Brain microvascular endothelial cell (primary cell): Measurements from ENCODE around the gene MRPS18A.

Experiments used
- DNase-seq: peaks from one replicate; pipeline ENCODE4 v3.0.0-alpha.2; 2020
- H3K27ac ChIP-seq: fragments of 250-450 bp; sonication (Bioruptor Pico); 2 replicates; pipeline ENCODE4 v1.5.1; 2020; ENCODE audit warnings: mild to moderate bottlenecking, moderate library complexity
- H3K27me3 ChIP-seq: fragments of 250-450 bp; sonication (Bioruptor Pico); replicated peaks from 2 replicates; pipeline ENCODE4 v1.5.1; 2020; ENCODE audit warnings: mild to moderate bottlenecking
- H3K36me3 ChIP-seq: fragments of 250-450 bp; sonication (Bioruptor Pico); replicated peaks from 2 replicates; pipeline ENCODE4 v1.5.1; 2020; ENCODE audit warnings: mild to moderate bottlenecking
- H3K4me3 ChIP-seq: 2 replicates; pipeline ENCODE4 v1.5.1; 2011; ENCODE audit warnings: low read depth, mild to moderate bottlenecking, control low read depth, low read length, moderate library complexity
- CTCF ChIP-seq: IDR thresholded peaks from 2 replicates; pipeline ENCODE4 v1.5.1; 2011; ENCODE audit warnings: low read depth, mild to moderate bottlenecking, moderate library complexity, low read length, control low read depth, inconsistent platforms; ENCODE audit errors: missing control alignments
- in situ Hi-C: cut with HindIII; loops from 2 replicates; pipeline ENCODE4 v1.10.0; 2017; ENCODE audit warnings: low sequenced_read_pairs, low pct_ligation_motif_present

The MRPS18A gene

GRCh38 chr6:43725643-43726580 lies 38.3 kb upstream of the MRPS18A start:
- in situ Hi-C loops, result no loop called here
- no peaks in the 10 kb centered on the region for H3K36me3 ChIP-seq
- H3K27ac ChIP-seq, result no peak overlapping the region
- H3K4me3 ChIP-seq, result no peak overlapping the region
- TF ChIP-seq CTCF, result no peak
- H3K27me3 ChIP-seq, result peaks cover 7% of the 10 kb centered on the region
- DNase-seq, result no peak

- Histone ChIP-seq H3K27me3 (peaks cover 7% of the 10 kb centered on the region), H3K27ac (no peak overlapping the region), H3K36me3 (no peaks in the 10 kb centered on the region), H3K4me3 (no peak overlapping the region)
- in situ Hi-C loops, result no loop called here
- peak; percentile 60 for DNase-seq
- TF ChIP-seq CTCF, result no peak
These were observed 37.5 kb upstream of the MRPS18A start for GRCh38 chr6:43724914-43725642.

- Histone ChIP-seq H3K36me3 (no peaks in the 10 kb centered on the region), H3K27ac (no peak overlapping the region), H3K27me3 (peaks cover 7% of the 10 kb centered on the region), H3K4me3 (no peak overlapping the region)
- in situ Hi-C loops, result no loop called here
- no peak for TF ChIP-seq CTCF
- DNase-seq, result no peak
These were observed 36.8 kb upstream of the MRPS18A start for GRCh38 chr6:43724354-43724753.

- H3K4me3 ChIP-seq, result no peak overlapping the region
- TF ChIP-seq CTCF, result peak; percentile 79
- no peaks in the 10 kb centered on the region for H3K36me3 ChIP-seq
- H3K27ac ChIP-seq, result no peak overlapping the region
- DNase-seq, result peak; percentile 50
- H3K27me3 ChIP-seq, result peaks cover 7% of the 10 kb centered on the region
- in situ Hi-C loops, result no loop called here
These were observed 36.2 kb upstream of the MRPS18A start for GRCh38 chr6:43723737-43724295.

- H3K27me3 ChIP-seq, result peaks cover 7% of the 10 kb centered on the region
- TF ChIP-seq CTCF, result no peak
- no peak for DNase-seq
- H3K27ac ChIP-seq, result no peak overlapping the region
- in situ Hi-C loops, result no loop called here
- H3K4me3 ChIP-seq, result no peak overlapping the region
- H3K36me3 ChIP-seq, result no peaks in the 10 kb centered on the region
These were observed 35.4 kb upstream of the MRPS18A start for GRCh38 chr6:43722920-43723545.
